ENCODE results near the gene MORF4L1. TPM values are rescaled to one million over a fixed set of nuclear protein-coding genes. Genes with fewer than 3 reads are reported as not detected.
"Not testable (repeated sequence)": the region's sequence is repeated elsewhere in the genome, so short reads cannot be mapped to it uniquely, and the experiment has no call there.

The MORF4L1 gene
- 330 TPM for total RNA-seq
- long read RNA-seq, transcript MORF4L1-201 (13 exons, 2,359 nt), result minor isoform, 9 of 424 reads
- long read RNA-seq, transcript MORF4L1-203 (12 exons, 1,880 nt), result major isoform, 346 of 424 reads
- long read RNA-seq, partial matches to known transcripts, result 39 of 424 reads
- long read RNA-seq, other reads (novel, unspliced or antisense), result 23 of 424 reads

GRCh38 chr15:78872155-78872971, at the start of gene MORF4L1:
Gene MORF4L1 (plus strand): TSS chr15:78872890. CDS start chr15:78873018, 128 bp downstream.
- peak; percentile 99 for DNase-seq (ENCODE audit: low spot score)

- no peak for DNase-seq (ENCODE audit: low spot score)
These were observed 43.8 kb upstream of the MORF4L1 start for GRCh38 chr15:78828920-78829319.

GRCh38 chr15:78830514-78831228, 42.0 kb upstream of the MORF4L1 start:
- no peak for DNase-seq (ENCODE audit: low spot score)

GRCh38 chr15:78831229-78832207, 41.2 kb upstream of the MORF4L1 start:
- DNase-seq (ENCODE audit: low spot score), result no peak

GRCh38 chr15:78836333-78836732, 36.4 kb upstream of the MORF4L1 start:
- no peak for DNase-seq (ENCODE audit: low spot score)

- DNase-seq (ENCODE audit: low spot score), result no peak
These were observed 35.6 kb upstream of the MORF4L1 start for GRCh38 chr15:78837131-78837530.

GRCh38 chr15:78837543-78837942, 35.1 kb upstream of the MORF4L1 start:
- DNase-seq (ENCODE audit: low spot score), result no peak

GRCh38 chr15:78838489-78838888, 34.2 kb upstream of the MORF4L1 start:
- no peak for DNase-seq (ENCODE audit: low spot score)

GRCh38 chr15:78839151-78839550, 33.5 kb upstream of the MORF4L1 start:
- not testable (repeated sequence) for DNase-seq (ENCODE audit: low spot score)

- no peak for DNase-seq (ENCODE audit: low spot score)
These were observed 31.9 kb upstream of the MORF4L1 start for GRCh38 chr15:78840661-78841375.

- no peak for DNase-seq (ENCODE audit: low spot score)
These were observed 31.3 kb upstream of the MORF4L1 start for GRCh38 chr15:78841376-78841706.

- no peak for DNase-seq (ENCODE audit: low spot score)
These were observed 30.8 kb upstream of the MORF4L1 start for GRCh38 chr15:78841891-78842290.

GRCh38 chr15:78842519-78842918, 30.2 kb upstream of the MORF4L1 start:
- DNase-seq (ENCODE audit: low spot score), result no peak

- not testable (repeated sequence) for DNase-seq (ENCODE audit: low spot score)
These were observed 25.8 kb upstream of the MORF4L1 start for GRCh38 chr15:78846906-78847305.

- DNase-seq (ENCODE audit: low spot score), result not testable (repeated sequence)
These were observed 25.2 kb upstream of the MORF4L1 start for GRCh38 chr15:78847387-78847906.

- no peak for DNase-seq (ENCODE audit: low spot score)
These were observed 22.3 kb upstream of the MORF4L1 start for GRCh38 chr15:78850352-78850751.

- DNase-seq (ENCODE audit: low spot score), result no peak
These were observed 21.5 kb upstream of the MORF4L1 start for GRCh38 chr15:78850941-78851755.

- peak; percentile 51 for DNase-seq (ENCODE audit: low spot score)
These were observed 19.2 kb upstream of the MORF4L1 start for GRCh38 chr15:78853500-78853899.

GRCh38 chr15:78854833-78855372, 17.8 kb upstream of the MORF4L1 start:
- no peak for DNase-seq (ENCODE audit: low spot score)
